ENCODE measurements around the gene AMOTL1. TPM values are rescaled to one million over a fixed set of nuclear protein-coding genes. Genes with fewer than 3 reads are reported as not detected.

AMOTL1 gene
- total and polyA plus RNA-seq, 2 donors (not counting 3 experiments of a cell fraction or from before 2014, with no cell fraction given): 12.5 to 37.8 TPM

GRCh38 chr11:94853836-94854235 lies 85.7 kb downstream of the AMOTL1 start:
- CTCF ChIA-PET: interaction anchor here (0.7 to 1.1 kb wide), 2 partner anchors 23 to 231 kb away, joined by 3 read pairs; no protein-coding TSS in a partner anchor
- H3K9me3 ChIP-seq (replicated peaks; ENCODE audit: control insufficient read depth, insufficient read depth, low read length): no peaks in the 10 kb centered on the region

More at GRCh38 chr11:94853836-94854235, 85.7 kb downstream of the AMOTL1 start:
- Histone ChIP-seq H4K20me1 (replicated peaks; ENCODE audit: control insufficient read depth, extremely low read depth, insufficient read depth, low read length) (no peaks in the 10 kb centered on the region), H3K27me3 (ENCODE audit: control insufficient read depth in 2 of 2, insufficient read depth in 2 of 2, low read length in 2 of 2) (no peaks in the 10 kb centered on the region), H3K79me2 (ENCODE audit: control insufficient read depth, insufficient read depth, low read length) (no peaks in the 10 kb centered on the region), H3K9ac (replicated peaks; ENCODE audit: extremely low read depth, insufficient read depth, low read length) (no peak overlapping the region), H3K36me3 (ENCODE audit: control insufficient read depth in 2 of 2, extremely low read depth in 1 of 2, insufficient read depth in 2 of 2, low read length in 2 of 2) (peaks cover 6 to 32% of the 10 kb centered on the region in 2 experiments), H3K27ac (ENCODE audit: insufficient read depth, low read depth, low read length) (no peak overlapping the region), H3K4me2 (ENCODE audit: insufficient read depth, low read length) (no peak overlapping the region), H2AFZ (ENCODE audit: low read depth, low read length) (no peak overlapping the region), H3K9me1 (replicated peaks; ENCODE audit: control insufficient read depth, extremely low read depth, insufficient read depth, low read length) (no peaks in the 10 kb centered on the region), H3K4me1 (ENCODE audit: control insufficient read depth, extremely low read depth, insufficient read depth, low read length) (no peaks in the 10 kb centered on the region), H3K4me3 (replicated peaks in 1 of 3; ENCODE audit: insufficient read depth in 1 of 3, low read depth in 1 of 3, low read length in 3 of 3) (no peak overlapping the region)
- BruUV-seq (replicated peaks): no TSS peak
- DNase-seq (ENCODE audit: low read depth, low spot score): no peak
- TF ChIP-seq FOS (IDR thresholded peaks at IDR 0.05; ENCODE audit: borderline replicate concordance, insufficient read depth, low read length) (no peak), CTCF (IDR thresholded peaks at IDR 0.05; ENCODE audit: extremely low read depth in 1 of 2, insufficient read depth in 1 of 2, low read depth in 1 of 2, low read length in 2 of 2) (no peak), MYC (IDR thresholded peaks at IDR 0.05; ENCODE audit: low read depth, low read length) (no peak), POLR2AphosphoS5 (IDR thresholded peaks at IDR 0.05; ENCODE audit: insufficient read depth, low read depth, low read length) (no peak), EZH2 (IDR thresholded peaks at IDR 0.05; ENCODE audit: borderline replicate concordance, low read depth, low read length, severe bottlenecking) (no peak), GATA2 (IDR thresholded peaks at IDR 0.05; ENCODE audit: insufficient read depth, insufficient read length, low read depth, low read length) (no peak), POLR2A (IDR thresholded peaks at IDR 0.05; ENCODE audit: low read depth, low read length) (no peak), JUN (IDR thresholded peaks at IDR 0.05; ENCODE audit: borderline replicate concordance, insufficient read depth, insufficient read length, low read depth) (no peak), MAX (IDR thresholded peaks at IDR 0.05; ENCODE audit: insufficient read depth, insufficient read length) (no peak)
- POLR2A ChIA-PET: no interaction called here
- intact Hi-C loops (cut with micrococcal nuclease): no loop called here
- FAIRE-seq: no peak
- dilution Hi-C loops (cut with MboI; ENCODE audit: extremely low pct_ligation_motif_present, low sequenced_read_pairs): no loop called here

Measured in endothelial cell of umbilical vein (primary cell).